Measurements from ENCODE around the gene CEP70. TPM values are rescaled to one million over a fixed set of nuclear protein-coding genes. Genes with fewer than 3 reads are reported as not detected.
"Not testable (repeated sequence)": the region's sequence is repeated elsewhere in the genome, so short reads cannot be mapped to it uniquely, and the experiment has no call there.

CEP70 gene
- total RNA-seq, 1 donor from 2014 or later, result 101 TPM

DNA sequence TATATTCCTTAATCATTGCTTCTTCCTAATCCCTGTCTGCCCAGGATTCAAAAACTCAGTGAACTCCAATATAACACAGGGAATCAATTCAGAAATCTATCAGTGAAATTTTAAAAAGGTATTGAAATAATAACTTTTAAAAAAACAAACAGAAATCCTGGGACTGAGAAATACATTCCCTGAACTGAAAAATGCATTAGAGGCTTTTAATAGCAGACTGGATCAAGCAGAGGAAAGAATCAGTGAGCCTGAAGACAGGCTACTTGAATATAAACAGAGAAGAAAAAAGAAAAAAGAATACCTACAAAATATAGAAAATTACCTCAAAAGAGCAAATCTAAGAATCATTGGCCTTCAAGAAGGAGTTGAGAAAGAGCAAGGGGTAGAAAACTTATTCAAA is 54.7 kb downstream of the CEP70 start:
- H3K4me1 Mint-ChIP-seq, result no peaks in the 10 kb centered on the region
- peaks cover 6% of the 10 kb centered on the region for H3K9me3 ChIP-seq (ENCODE audit: low read depth)
- H3K36me3 Mint-ChIP-seq, result peaks cover 32% of the 10 kb centered on the region
- H2AFZ ChIP-seq (replicated peaks), result no peak overlapping the region
- H3K27ac ChIP-seq, result no peak overlapping the region
- H3K27ac Mint-ChIP-seq, result no peak overlapping the region
- H3K27me3 ChIP-seq, result no peaks in the 10 kb centered on the region
- no peaks in the 10 kb centered on the region for H3F3A ChIP-seq (ENCODE audit: low read depth)
- no peaks in the 10 kb centered on the region for H4K20me1 ChIP-seq (ENCODE audit: low read depth)
- no peak overlapping the region for H3K4me3 ChIP-seq
- no peaks in the 10 kb centered on the region for H3K4me1 ChIP-seq
- no peak overlapping the region for H3K4me3 Mint-ChIP-seq
- H3K27me3 Mint-ChIP-seq (ENCODE audit: insufficient read depth, low read depth), result no peaks in the 10 kb centered on the region
- DNase-seq (ENCODE audit: low spot score), result no peak
- H3K4me2 ChIP-seq, result no peak overlapping the region
- no peaks in the 10 kb centered on the region for H3K36me3 ChIP-seq
- TF ChIP-seq EZH2 (IDR thresholded peaks at IDR 0.05) (no peak), EZH2phosphoT487 (IDR thresholded peaks at IDR 0.05) (no peak)
- TF ChIP-seq, protein P1, sequence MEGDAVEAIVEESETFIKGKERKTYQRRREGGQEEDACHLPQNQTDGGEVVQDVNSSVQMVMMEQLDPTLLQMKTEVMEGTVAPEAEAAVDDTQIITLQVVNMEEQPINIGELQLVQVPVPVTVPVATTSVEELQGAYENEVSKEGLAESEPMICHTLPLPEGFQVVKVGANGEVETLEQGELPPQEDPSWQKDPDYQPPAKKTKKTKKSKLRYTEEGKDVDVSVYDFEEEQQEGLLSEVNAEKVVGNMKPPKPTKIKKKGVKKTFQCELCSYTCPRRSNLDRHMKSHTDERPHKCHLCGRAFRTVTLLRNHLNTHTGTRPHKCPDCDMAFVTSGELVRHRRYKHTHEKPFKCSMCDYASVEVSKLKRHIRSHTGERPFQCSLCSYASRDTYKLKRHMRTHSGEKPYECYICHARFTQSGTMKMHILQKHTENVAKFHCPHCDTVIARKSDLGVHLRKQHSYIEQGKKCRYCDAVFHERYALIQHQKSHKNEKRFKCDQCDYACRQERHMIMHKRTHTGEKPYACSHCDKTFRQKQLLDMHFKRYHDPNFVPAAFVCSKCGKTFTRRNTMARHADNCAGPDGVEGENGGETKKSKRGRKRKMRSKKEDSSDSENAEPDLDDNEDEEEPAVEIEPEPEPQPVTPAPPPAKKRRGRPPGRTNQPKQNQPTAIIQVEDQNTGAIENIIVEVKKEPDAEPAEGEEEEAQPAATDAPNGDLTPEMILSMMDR (IDR thresholded peaks at IDR 0.05), result no peak
- H3K9ac ChIP-seq, result no peak overlapping the region
- peaks cover 30% of the 10 kb centered on the region for H3K9me3 Mint-ChIP-seq
- no peaks in the 10 kb centered on the region for H3K79me2 ChIP-seq (ENCODE audit: low read depth)

DNA sequence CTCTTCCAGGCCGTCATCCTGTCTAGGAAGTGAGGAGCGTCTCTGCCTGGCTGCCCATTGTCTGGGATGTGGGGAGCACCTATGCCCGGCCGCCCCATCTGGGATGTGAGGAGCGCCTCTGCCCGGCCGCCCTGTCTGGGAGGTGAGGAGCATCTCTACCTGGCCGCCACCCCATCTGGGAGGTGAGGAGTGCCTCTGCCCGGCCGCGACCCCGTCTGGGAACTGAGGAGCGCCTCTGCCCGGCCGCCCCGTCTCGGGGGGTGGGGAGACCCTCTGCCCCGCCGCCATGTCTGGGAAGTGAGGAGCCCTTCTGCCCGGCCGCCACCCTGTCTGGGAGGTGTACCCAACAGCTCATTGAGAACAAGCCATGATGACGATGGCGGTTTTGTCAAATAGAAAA is 72.6 kb downstream of the CEP70 start:
- H3K4me1 Mint-ChIP-seq; H3K9ac ChIP-seq; H3K36me3 ChIP-seq; H3K9me3 Mint-ChIP-seq; H3K79me2 ChIP-seq (ENCODE audit: low read depth); H3K4me3 Mint-ChIP-seq; H3K4me1 ChIP-seq; DNase-seq (ENCODE audit: low spot score); H3K9me3 ChIP-seq (ENCODE audit: low read depth); H3K27ac Mint-ChIP-seq; H3K27me3 ChIP-seq; H3F3A ChIP-seq (ENCODE audit: low read depth); H3K27me3 Mint-ChIP-seq (ENCODE audit: insufficient read depth, low read depth); H2AFZ ChIP-seq (replicated peaks); H3K27ac ChIP-seq; H3K4me2 ChIP-seq; H3K4me3 ChIP-seq; H4K20me1 ChIP-seq (ENCODE audit: low read depth): not testable (repeated sequence)
- peaks cover 32% of the 10 kb centered on the region for H3K36me3 Mint-ChIP-seq

- Histone ChIP-seq H3K4me1 (no peaks in the 10 kb centered on the region), H3K4me2 (no peak overlapping the region), H4K20me1 (ENCODE audit: low read depth) (no peaks in the 10 kb centered on the region), H3K36me3 (no peaks in the 10 kb centered on the region), H3K9me3 (ENCODE audit: low read depth) (peaks cover 5% of the 10 kb centered on the region), H3K9ac (no peak overlapping the region), H3F3A (ENCODE audit: low read depth) (no peaks in the 10 kb centered on the region), H3K79me2 (ENCODE audit: low read depth) (no peaks in the 10 kb centered on the region), H2AFZ (replicated peaks) (no peak overlapping the region), H3K27ac (no peak overlapping the region), H3K4me3 (no peak overlapping the region), H3K27me3 (no peaks in the 10 kb centered on the region)
- Mint-ChIP-seq H3K9me3 (peaks cover 1% of the 10 kb centered on the region), H3K4me1 (no peaks in the 10 kb centered on the region), H3K27ac (no peak overlapping the region), H3K36me3 (peaks cover 13% of the 10 kb centered on the region), H3K27me3 (ENCODE audit: insufficient read depth, low read depth) (no peaks in the 10 kb centered on the region), H3K4me3 (no peak overlapping the region)
- TF ChIP-seq EZH2 (IDR thresholded peaks at IDR 0.05), result no peak
- TF ChIP-seq, protein P1 (IDR thresholded peaks at IDR 0.05), result no peak
- TF ChIP-seq EZH2phosphoT487 (IDR thresholded peaks at IDR 0.05), result no peak
- no peak for DNase-seq (ENCODE audit: low spot score)
Measured at GRCh38 chr3:138513090-138513843, 80.8 kb downstream of the CEP70 start.

DNA sequence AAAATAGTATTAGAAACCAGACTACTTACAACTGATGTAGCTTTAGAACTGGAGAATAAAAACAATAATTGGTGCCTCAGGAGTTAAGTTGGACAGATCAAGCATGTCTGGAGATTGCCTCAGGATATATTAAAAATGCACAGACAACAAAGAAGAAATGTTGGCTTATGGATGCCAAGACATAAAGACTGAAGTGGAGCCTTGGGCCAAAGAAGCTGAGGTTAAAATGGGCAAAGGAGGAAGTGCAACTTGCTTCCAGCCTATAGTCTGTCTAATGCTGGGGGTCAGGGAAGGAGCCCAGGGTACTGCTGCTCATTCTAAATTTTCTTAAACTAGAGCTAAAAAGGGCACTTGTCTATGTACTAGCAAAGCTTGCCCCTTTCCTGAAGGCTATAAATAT is 82.1 kb downstream of the CEP70 start:
- TF ChIP-seq, protein P1 (IDR thresholded peaks at IDR 0.05), result no peak
- TF ChIP-seq EZH2 (IDR thresholded peaks at IDR 0.05) (no peak), EZH2phosphoT487 (IDR thresholded peaks at IDR 0.05) (no peak)
- Histone ChIP-seq H3K27ac (no peak overlapping the region), H2AFZ (replicated peaks) (no peak overlapping the region), H3F3A (ENCODE audit: low read depth) (no peaks in the 10 kb centered on the region), H3K9me3 (ENCODE audit: low read depth) (peaks cover under 1% of the 10 kb centered on the region), H3K36me3 (no peaks in the 10 kb centered on the region), H4K20me1 (ENCODE audit: low read depth) (no peaks in the 10 kb centered on the region), H3K4me3 (no peak overlapping the region), H3K4me2 (no peak overlapping the region), H3K27me3 (no peaks in the 10 kb centered on the region), H3K4me1 (no peaks in the 10 kb centered on the region), H3K9ac (no peak overlapping the region), H3K79me2 (ENCODE audit: low read depth) (no peaks in the 10 kb centered on the region)
- Mint-ChIP-seq H3K27me3 (ENCODE audit: insufficient read depth, low read depth) (no peaks in the 10 kb centered on the region), H3K4me3 (no peak overlapping the region), H3K9me3 (no peaks in the 10 kb centered on the region), H3K36me3 (peaks cover 9% of the 10 kb centered on the region), H3K4me1 (no peaks in the 10 kb centered on the region), H3K27ac (no peak overlapping the region)
- no peak for DNase-seq (ENCODE audit: low spot score)
